Gastroesophageal sphincter (tissue), 3 donors: ENCODE measurements around the gene CLSTN1.

Experiments
- POLR2A ChIP-seq, 2 donors: fragments of 450-650 bp; IDR thresholded peaks; one replicate each; pipeline ENCODE4 v1.6.1; 2017; ENCODE audit warnings: antibody characterized with exemption in 2 of 2, mild to moderate bottlenecking in 2 of 2, moderate library complexity in 1 of 2
- POLR2AphosphoS5 ChIP-seq: sonication (generic); formaldehyde crosslinking; IDR thresholded peaks from one replicate; pipeline ENCODE4 v1.6.1; 2017; ENCODE audit warnings: antibody characterized with exemption
- TF ChIP-seq, protein P1 (sequence below), 4 experiments: fragments of 200-600 bp in 2 of 4; fragments of 450-650 bp in 2 of 4; sonication (generic) in 1 of 4; IDR thresholded peaks; one replicate each; pipeline ENCODE4 v1.5.1; 2017 to 2019; ENCODE audit warnings: antibody characterized with exemption in 4 of 4, mild to moderate bottlenecking in 2 of 4, moderate library complexity in 2 of 4

DNA sequence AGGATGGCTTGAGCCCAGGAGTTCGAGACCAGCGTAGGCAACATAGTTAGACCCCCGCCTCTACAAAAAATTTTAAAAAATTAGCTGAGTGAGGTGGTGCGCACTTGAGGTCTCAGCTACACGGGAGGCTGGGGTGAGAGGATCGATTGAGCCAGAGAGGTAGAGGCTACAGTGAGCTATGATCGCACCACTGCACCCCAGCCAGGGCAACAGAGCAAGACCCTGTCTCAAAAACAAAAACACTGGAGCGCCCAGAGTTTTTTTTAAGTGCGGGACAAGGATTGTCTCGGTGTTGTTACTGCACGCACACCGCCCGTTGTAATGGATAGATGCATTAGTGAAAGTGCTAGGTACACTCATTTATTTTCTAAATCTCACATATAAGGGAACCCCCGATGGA is 135.2 kb downstream of the CLSTN1 start:
- TF ChIP-seq, protein P1, sequence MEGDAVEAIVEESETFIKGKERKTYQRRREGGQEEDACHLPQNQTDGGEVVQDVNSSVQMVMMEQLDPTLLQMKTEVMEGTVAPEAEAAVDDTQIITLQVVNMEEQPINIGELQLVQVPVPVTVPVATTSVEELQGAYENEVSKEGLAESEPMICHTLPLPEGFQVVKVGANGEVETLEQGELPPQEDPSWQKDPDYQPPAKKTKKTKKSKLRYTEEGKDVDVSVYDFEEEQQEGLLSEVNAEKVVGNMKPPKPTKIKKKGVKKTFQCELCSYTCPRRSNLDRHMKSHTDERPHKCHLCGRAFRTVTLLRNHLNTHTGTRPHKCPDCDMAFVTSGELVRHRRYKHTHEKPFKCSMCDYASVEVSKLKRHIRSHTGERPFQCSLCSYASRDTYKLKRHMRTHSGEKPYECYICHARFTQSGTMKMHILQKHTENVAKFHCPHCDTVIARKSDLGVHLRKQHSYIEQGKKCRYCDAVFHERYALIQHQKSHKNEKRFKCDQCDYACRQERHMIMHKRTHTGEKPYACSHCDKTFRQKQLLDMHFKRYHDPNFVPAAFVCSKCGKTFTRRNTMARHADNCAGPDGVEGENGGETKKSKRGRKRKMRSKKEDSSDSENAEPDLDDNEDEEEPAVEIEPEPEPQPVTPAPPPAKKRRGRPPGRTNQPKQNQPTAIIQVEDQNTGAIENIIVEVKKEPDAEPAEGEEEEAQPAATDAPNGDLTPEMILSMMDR (IDR thresholded peaks at IDR 0.05) = no peak
- no peak for TF ChIP-seq POLR2AphosphoS5
- no peak for TF ChIP-seq POLR2A (IDR thresholded peaks at IDR 0.05)
